GM12878 (cell line): ENCODE data around the gene TMSB4X. TPM values are rescaled to one million over a fixed set of nuclear protein-coding genes. Genes with fewer than 3 reads are reported as not detected.
A peak's percentile ranks its signal among the peaks of the same experiment; 100 is the strongest.

Source experiments
- BMI1 ChIP-seq: fragments of 450-650 bp; IDR thresholded peaks from 2 replicates; pipeline ENCODE4 v1.6.1; 2016; ENCODE audit warnings: mild to moderate bottlenecking, moderate library complexity, borderline replicate concordance
- CBX3 ChIP-seq: fragments of 200-600 bp; sonication (generic); IDR thresholded peaks from 2 replicates; pipeline ENCODE4 v1.6.1; 2016; ENCODE audit warnings: low read depth, borderline replicate concordance
- CHD4 ChIP-seq: fragments of 200-600 bp; sonication (generic); IDR thresholded peaks from 2 replicates; pipeline ENCODE4 v1.6.1; 2016; ENCODE audit warnings: mild to moderate bottlenecking
- CREB1 ChIP-seq: IDR thresholded peaks from 2 replicates; pipeline ENCODE4 v1.6.1; 2012; ENCODE audit warnings: low read depth, mild to moderate bottlenecking, inconsistent platforms
- EGR1 ChIP-seq, 2 experiments: IDR thresholded peaks; 1 replicate in 1 of 2; 2 replicates in 1 of 2; pipeline ENCODE4 v1.6.1; 2011 to 2012; ENCODE audit warnings: low read depth in 2 of 2, low read length in 2 of 2, borderline replicate concordance in 1 of 2, mild to moderate bottlenecking in 1 of 2, moderate library complexity in 1 of 2
- FOXM1 ChIP-seq: IDR thresholded peaks from 2 replicates; pipeline ENCODE4 v1.6.1; 2012; ENCODE audit warnings: low read depth, mild to moderate bottlenecking, inconsistent platforms, low read length, moderate library complexity
- GATAD2B ChIP-seq: fragments of 450-650 bp; conservative IDR thresholded peaks from 2 replicates; pipeline ENCODE4 v1.6.1; 2017; ENCODE audit warnings: low read depth, mild to moderate bottlenecking, moderate library complexity
- HSF1 ChIP-seq: fragments of 150-350 bp; IDR thresholded peaks from 2 replicates; pipeline ENCODE4 v1.6.1; 2014; ENCODE audit warnings: mild to moderate bottlenecking, low read depth, low read length
- IRF3 ChIP-seq: fragments of 450-650 bp; IDR thresholded peaks from 2 replicates; pipeline ENCODE4 v1.6.1; 2014; ENCODE audit warnings: mild to moderate bottlenecking
- IRF4 ChIP-seq: IDR thresholded peaks from 2 replicates; pipeline ENCODE4 v1.6.1; 2011; ENCODE audit warnings: low read depth, low read length
- NR2C1 ChIP-seq: fragments of 450-650 bp; IDR thresholded peaks from 2 replicates; pipeline ENCODE4 v1.6.1; 2017; ENCODE audit warnings: antibody characterized with exemption, mild to moderate bottlenecking, moderate library complexity
- NR2C2 ChIP-seq: IDR thresholded peaks from 2 replicates; pipeline ENCODE4 v1.6.1; 2011; ENCODE audit warnings: borderline replicate concordance, low read depth; ENCODE audit not compliant: control insufficient read depth, insufficient read length
- NR2F1 ChIP-seq: fragments of 450-650 bp; conservative IDR thresholded peaks from 2 replicates; pipeline ENCODE4 v1.6.1; 2017; ENCODE audit warnings: mild to moderate bottlenecking
- POLR2AphosphoS2 ChIP-seq: IDR thresholded peaks from 2 replicates; pipeline ENCODE4 v1.6.1; 2011; ENCODE audit warnings: low read depth, mild to moderate bottlenecking, low read length, improper control_type of control experiment, moderate library complexity
- RB1 ChIP-seq: fragments of 450-650 bp; formaldehyde crosslinking; IDR thresholded peaks from 2 replicates; pipeline ENCODE4 v1.6.1; 2017; ENCODE audit warnings: mild to moderate bottlenecking, borderline replicate concordance
- REST ChIP-seq: IDR thresholded peaks from 2 replicates; pipeline ENCODE4 v1.6.1; 2012; ENCODE audit warnings: mild to moderate bottlenecking, low read depth, low read length
- SIN3A ChIP-seq: IDR thresholded peaks from 2 replicates; pipeline ENCODE4 v1.6.1; 2012; ENCODE audit warnings: low read depth, low read length, improper control_type of control experiment
- SMC3 ChIP-seq: IDR thresholded peaks from 2 replicates; pipeline ENCODE4 v1.6.1; 2011; ENCODE audit warnings: low read length, improper control_type of control experiment, borderline replicate concordance
- SP1 ChIP-seq: IDR thresholded peaks from one replicate; pipeline ENCODE4 v1.6.1; 2011; ENCODE audit warnings: low read depth, low read length
- SREBF1 ChIP-seq: IDR thresholded peaks from 2 replicates; pipeline ENCODE4 v1.6.1; 2012; ENCODE audit warnings: mild to moderate bottlenecking, low read length
- STAT3 ChIP-seq: IDR thresholded peaks from 2 replicates; pipeline ENCODE4 v1.6.1; 2011; ENCODE audit warnings: low read depth, low read length, improper control_type of control experiment
- WRNIP1 ChIP-seq: IDR thresholded peaks from 2 replicates; pipeline ENCODE4 v1.6.1; 2011; ENCODE audit warnings: low read depth, low read length, improper control_type of control experiment, borderline replicate concordance
- YY1 ChIP-seq: IDR thresholded peaks from 2 replicates; pipeline ENCODE4 v1.6.1; 2011; ENCODE audit warnings: low read depth, mild to moderate bottlenecking, low read length
- ZBED1 ChIP-seq: IDR thresholded peaks from 2 replicates; pipeline ENCODE4 v1.6.1; 2016; ENCODE audit warnings: borderline replicate concordance
- ZNF207 ChIP-seq: fragments of 450-650 bp; IDR thresholded peaks from 2 replicates; pipeline ENCODE4 v1.6.1; 2014; ENCODE audit warnings: antibody characterized with exemption, mild to moderate bottlenecking, borderline replicate concordance
- ZNF217 ChIP-seq: fragments of 450-650 bp; IDR thresholded peaks from 2 replicates; pipeline ENCODE4 v1.6.1; 2017; ENCODE audit warnings: antibody characterized with exemption, mild to moderate bottlenecking
- ZZZ3 ChIP-seq: IDR thresholded peaks from 2 replicates; pipeline ENCODE4 v1.6.1; 2011; ENCODE audit warnings: low read depth; ENCODE audit not compliant: control insufficient read depth, insufficient read length
- polyA plus RNA-seq, 11 experiments: library from polyadenylated mRNA; depleted of rRNA in 4 of 11; unstranded in 6 of 11; stranded (reverse) in 5 of 11; fragments of >200 nt; fragmentation: Nextera tagmentation in 4 of 11; fragmentation: Illumina TruSeq in 1 of 11; extraction: Ambion mirVana in 4 of 11; extraction: Trizol in 1 of 11; gene quantifications; 1 replicate in 1 of 11; 2 replicates in 10 of 11; pipeline versions ENCODE4 v1.2.1 to v1.2.3, GENCODE V29; 2011 to 2016; ENCODE audit warnings: inconsistent platforms in 2 of 11, missing spikeins in 2 of 11, low read depth in 1 of 11
- total RNA-seq, 4 experiments: library from RNA; depleted of rRNA in 3 of 4; stranded (reverse); fragments of >200 nt in 3 of 4; fragmentation: Illumina TruSeq in 1 of 4; extraction: Trizol in 1 of 4; gene quantifications; 2 replicates each; pipeline versions ENCODE4 v1.2.1 to v1.2.3, GENCODE V29; 2013 to 2021

TMSB4X gene
- total and polyA plus RNA-seq, 10 of the 15 experiments (the other 5 are each of a cell fraction or from before 2014, with no cell fraction given), result 13,924 to 37,234 (median 23,705) TPM

GRCh38 chrX:12949205-12949926 lies 25.5 kb upstream of the TMSB4X start (continued):
- TF ChIP-seq REST (no peak), ZZZ3 (no peak), STAT3 (0 out of 2 replicates have a peak, but pooled peaks have one; percentile 62), SIN3A (no peak), BMI1 (0 out of 2 replicates have a peak, but pooled peaks have one; percentile 4), IRF3 (no peak), SMC3 (peak; percentile 4; the same call in 1 of the 2 replicates), CHD4 (no peak), IRF4 (no peak), SP1 (no peak), ZBED1 (no peak), NR2C1 (no peak), SREBF1 (no peak), CBX3 (no peak), ZNF207 (no peak), HSF1 (no peak), NR2F1 (no peak), CREB1 (no peak), EGR1 (IDR thresholded peaks at IDR 0.05; ENCODE audit: borderline replicate concordance in 1 of 2, low read depth in 2 of 2, low read length in 2 of 2) (no peak), WRNIP1 (peak; percentile 45; the same call in 1 of the 2 replicates), GATAD2B (no peak), POLR2AphosphoS2 (no peak), ZNF217 (no peak), NR2C2 (no peak), RB1 (no peak), YY1 (peak; percentile 33; the same call in 1 of the 2 replicates), FOXM1 (no peak)
